Measurements from ENCODE around the gene ACSF2. TPM values are rescaled to one million over a fixed set of nuclear protein-coding genes. Genes with fewer than 3 reads are reported as not detected.
"Not testable (repeated sequence)": the region's sequence is repeated elsewhere in the genome, so short reads cannot be mapped to it uniquely, and the experiment has no call there.

The ACSF2 gene
- total RNA-seq, 1 experiment from 2014 or later = 12.2 TPM

- no peak overlapping the region for H3K56ac ChIP-seq (ENCODE audit: insufficient read length, low read depth, low read length)
- peaks cover 20 to 24% of the 10 kb centered on the region in 2 experiments for H3K4me1 Mint-ChIP-seq
These were observed 1.1 kb downstream of the ACSF2 start for GRCh38 chr17:50426814-50427787.

GRCh38 chr17:50428126-50428525, 2.1 kb downstream of the ACSF2 start:
- not testable (repeated sequence) for H3K4me1 ChIP-seq (ENCODE audit: insufficient read depth, low read length); H3T11ph ChIP-seq (ENCODE audit: low read length); H3K14ac ChIP-seq (ENCODE audit: insufficient read depth, low read length); DNase-seq; H3K23ac ChIP-seq (ENCODE audit: insufficient read length, low read depth, low read length); H3K56ac ChIP-seq (ENCODE audit: insufficient read length, low read depth, low read length); H3K4me3 Mint-ChIP-seq; H2BK12ac ChIP-seq (ENCODE audit: insufficient read length, low read depth, low read length); H3K4ac ChIP-seq (ENCODE audit: low read depth, low read length); H2AK5ac ChIP-seq (ENCODE audit: insufficient read length, low read length); H4K8ac ChIP-seq (replicated peaks; ENCODE audit: insufficient read length, low read depth, low read length); H2BK5ac ChIP-seq (ENCODE audit: insufficient read length, low read length); H2AFZ ChIP-seq (ENCODE audit: low read length); H3K9me3 Mint-ChIP-seq; H3K36me3 Mint-ChIP-seq (ENCODE audit: insufficient read depth in 1 of 3, low read depth in 3 of 3); H2BK20ac ChIP-seq (ENCODE audit: low read depth, low read length, poor library complexity, severe bottlenecking); H2BK15ac ChIP-seq (ENCODE audit: low read depth, low read length); H3K4me2 ChIP-seq (ENCODE audit: insufficient read depth, insufficient read length, low read length); H4K5ac ChIP-seq (ENCODE audit: insufficient read length, low read depth, low read length); H3K27ac ChIP-seq (ENCODE audit: insufficient read length, low read depth, low read length); H3K79me2 ChIP-seq (ENCODE audit: insufficient read depth, low read length); H3K18ac ChIP-seq (ENCODE audit: insufficient read length, low read depth, low read length); H4K20me1 ChIP-seq (ENCODE audit: control insufficient read depth, insufficient read depth, insufficient read length); H3K27ac Mint-ChIP-seq; H3K9ac ChIP-seq (ENCODE audit: extremely low read depth, insufficient read length, low read length); H4K91ac ChIP-seq (ENCODE audit: insufficient read length, low read depth, low read length); H3K79me1 ChIP-seq (ENCODE audit: insufficient read depth, low read depth, low read length, poor library complexity, severe bottlenecking); H2BK120ac ChIP-seq (ENCODE audit: low read depth, low read length, poor library complexity, severe bottlenecking); H3K9me3 ChIP-seq (ENCODE audit: control insufficient read depth, low read depth, low read length); H3K27me3 ChIP-seq (ENCODE audit: insufficient read depth, low read length)
- no CpG with 5 or more reads among the region's 6 CpGs for WGBS (ENCODE audit: extremely low coverage, insufficient read length, low lambda C conversion rate)
- Mint-ChIP-seq H3K4me1 (peaks cover 20 to 25% of the 10 kb centered on the region in 2 experiments), H3K27me3 (ENCODE audit: low read depth) (peaks cover 19% of the 10 kb centered on the region)
- peaks cover 12% of the 10 kb centered on the region for H3K23me2 ChIP-seq (ENCODE audit: insufficient read length, low read depth, low read length, poor library complexity, severe bottlenecking)

More at GRCh38 chr17:50426814-50427787, 1.1 kb downstream of the ACSF2 start:
- WGBS (ENCODE audit: extremely low coverage, insufficient read length, low lambda C conversion rate) = no CpG with 5 or more reads among the region's 4 CpGs
- Histone ChIP-seq H3K79me2 (ENCODE audit: insufficient read depth, low read length) (no peaks in the 10 kb centered on the region), H4K91ac (ENCODE audit: insufficient read length, low read depth, low read length) (no peak overlapping the region), H2AK5ac (ENCODE audit: insufficient read length, low read length) (no peak overlapping the region), H2BK15ac (ENCODE audit: low read depth, low read length) (no peak overlapping the region), H3K9me3 (ENCODE audit: control insufficient read depth, low read depth, low read length) (no peaks in the 10 kb centered on the region), H2BK120ac (ENCODE audit: low read depth, low read length, poor library complexity, severe bottlenecking) (no peak overlapping the region), H3K27ac (ENCODE audit: insufficient read length, low read depth, low read length) (no peak overlapping the region), H2AFZ (ENCODE audit: low read length) (no peak overlapping the region), H3K4me1 (ENCODE audit: insufficient read depth, low read length) (no peaks in the 10 kb centered on the region; the same call in 1 of the 2 replicates), H4K5ac (ENCODE audit: insufficient read length, low read depth, low read length) (no peak overlapping the region), H4K20me1 (ENCODE audit: control insufficient read depth, insufficient read depth, insufficient read length) (no peaks in the 10 kb centered on the region), H3K14ac (ENCODE audit: insufficient read depth, low read length) (no peak overlapping the region), H2BK12ac (ENCODE audit: insufficient read length, low read depth, low read length) (no peak overlapping the region), H3K4me2 (ENCODE audit: insufficient read depth, insufficient read length, low read length) (peak overlapping the region; percentile 55), H3K18ac (ENCODE audit: insufficient read length, low read depth, low read length) (no peak overlapping the region), H3K4ac (ENCODE audit: low read depth, low read length) (no peak overlapping the region), H3T11ph (ENCODE audit: low read length) (no peak overlapping the region), H3K23me2 (ENCODE audit: insufficient read length, low read depth, low read length, poor library complexity, severe bottlenecking) (peaks cover 12% of the 10 kb centered on the region), H3K23ac (ENCODE audit: insufficient read length, low read depth, low read length) (no peak overlapping the region), H4K8ac (replicated peaks; ENCODE audit: insufficient read length, low read depth, low read length) (no peak overlapping the region), H2BK20ac (ENCODE audit: low read depth, low read length, poor library complexity, severe bottlenecking) (no peak overlapping the region), H3K27me3 (ENCODE audit: insufficient read depth, low read length) (no peaks in the 10 kb centered on the region; the same call in 1 of the 2 replicates), H3K9ac (ENCODE audit: extremely low read depth, insufficient read length, low read length) (peak overlapping the region; percentile 17), H3K79me1 (ENCODE audit: insufficient read depth, low read depth, low read length, poor library complexity, severe bottlenecking) (no peaks in the 10 kb centered on the region), H2BK5ac (ENCODE audit: insufficient read length, low read length) (no peak overlapping the region)
- Mint-ChIP-seq H3K9me3 (no peaks in the 10 kb centered on the region; a peak in 1 of 5 replicates), H3K27ac (peak overlapping the region in 2 of 3 experiments; percentile 1 to 34; a peak in 2 of 7 replicates), H3K4me3 (peak overlapping the region; percentile 71 to 84), H3K27me3 (ENCODE audit: low read depth) (peaks cover 19% of the 10 kb centered on the region), H3K36me3 (ENCODE audit: insufficient read depth in 1 of 3, low read depth in 3 of 3) (no peaks in the 10 kb centered on the region; a peak in 2 of 7 replicates)
- TF ChIP-seq CTCF (conservative IDR thresholded peaks at IDR 0.05) = peak; percentile 54
- peak; percentile 62 for DNase-seq
